NCI-H345 treated with DMSO at 0.1 percent for 48 hours (cell line): ENCODE results near the gene HELT.

Experiments
- DNase-seq: peaks from one replicate; lab custom pipeline; 2025; ENCODE audit not compliant: unreplicated experiment; lab: John Stamatoyannopoulos, UW

Gene HELT

DNA sequence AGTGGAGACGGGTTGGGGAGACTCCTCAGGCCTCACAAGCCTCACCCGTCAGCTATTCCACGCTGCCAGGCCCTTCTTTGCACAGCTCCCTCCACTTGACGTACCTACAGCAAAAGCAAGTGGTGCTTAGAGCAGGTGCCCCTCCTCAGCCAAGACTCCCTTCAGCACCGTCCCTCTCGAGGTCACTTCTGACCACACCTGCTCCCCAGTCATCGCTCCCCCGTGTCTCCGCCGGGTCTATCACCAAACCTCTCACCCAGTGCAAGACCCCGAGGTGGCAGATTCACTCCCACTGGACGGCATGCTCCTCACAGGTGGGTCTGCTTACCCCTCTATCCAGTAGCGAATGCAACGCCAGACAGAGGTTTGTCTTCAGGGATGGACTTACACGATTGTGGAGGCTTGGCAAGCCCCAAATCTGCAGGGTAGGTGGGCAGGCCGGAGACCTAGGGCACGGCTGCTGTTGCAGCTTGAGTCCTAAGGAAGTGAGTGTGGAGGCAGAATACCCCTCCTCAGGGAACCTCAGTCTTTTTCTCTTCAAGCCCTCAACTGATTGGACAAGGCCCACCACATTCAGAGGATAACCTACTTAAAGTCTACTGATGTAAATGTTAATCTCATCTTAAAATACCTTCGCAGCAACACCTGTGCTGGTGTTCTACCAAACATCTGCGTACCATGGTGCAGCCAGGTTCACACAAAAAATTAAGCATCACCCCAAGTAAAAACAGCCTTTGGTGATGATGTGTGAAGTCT, 14.5 kb upstream of the HELT start:
- no peak for DNase-seq

DNA sequence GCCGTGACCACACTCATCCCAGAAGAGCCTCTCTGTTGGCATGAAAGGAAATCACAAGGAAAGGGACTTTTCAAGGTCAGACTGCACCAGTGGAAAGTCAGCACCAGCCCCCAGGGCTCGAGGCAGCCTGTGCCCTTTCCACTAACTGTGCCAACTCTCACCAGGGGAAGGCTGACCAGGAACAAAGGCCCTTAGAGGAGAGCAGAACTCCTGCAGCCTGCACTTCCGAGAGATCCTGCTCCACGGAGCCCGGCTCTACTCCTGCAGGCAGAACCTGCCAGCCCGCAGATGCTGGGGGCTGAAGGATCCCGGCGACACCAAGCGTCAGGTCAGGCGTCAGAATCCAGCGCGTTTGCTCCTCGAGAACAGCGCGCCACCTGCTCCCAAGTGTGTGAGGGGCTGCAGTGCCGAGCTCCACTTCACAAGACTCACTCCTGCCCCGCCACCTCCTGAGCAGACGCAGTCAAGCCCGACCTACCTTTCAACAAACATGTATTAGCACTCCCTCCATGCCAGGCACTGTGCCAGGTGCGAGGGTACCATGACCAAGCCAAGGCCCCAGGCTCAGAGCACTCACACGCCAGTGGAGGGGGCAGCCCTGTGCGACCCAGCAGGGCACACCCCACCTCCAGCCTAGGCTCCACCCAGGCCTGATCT, 13.6 kb upstream of the HELT start:
- DNase-seq = peak; percentile 81

DNA sequence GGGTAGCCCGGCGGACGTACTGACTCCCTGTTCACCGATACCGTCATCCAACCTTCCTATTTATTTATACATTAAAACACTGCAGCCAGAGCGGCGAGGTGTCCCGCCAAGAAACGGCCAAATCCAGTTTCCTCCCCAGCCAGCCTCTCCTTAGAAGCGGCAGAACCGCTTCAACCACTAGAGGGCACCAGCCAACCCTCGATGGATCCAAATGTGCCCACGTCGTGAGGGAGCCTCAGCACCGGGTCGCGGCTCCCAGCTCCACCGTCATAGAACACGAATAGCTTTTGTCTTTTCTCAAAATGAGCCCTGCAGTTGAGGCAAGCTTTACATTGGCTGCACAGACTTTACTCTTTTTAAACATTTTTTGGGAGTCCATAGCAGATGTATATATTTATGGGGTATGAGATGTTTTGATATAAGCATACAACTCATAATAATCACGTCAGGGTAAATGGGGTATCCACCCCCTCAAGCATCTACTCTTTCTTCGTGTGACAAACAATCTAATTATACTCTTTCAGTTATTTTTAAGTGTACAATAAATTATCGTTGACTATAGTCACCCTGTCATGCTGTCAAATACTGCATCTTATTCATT, 13.0 kb upstream of the HELT start:
- DNase-seq = peak; percentile 81

GRCh38 chr4:185011408-185011807, 6.9 kb upstream of the HELT start:
- DNase-seq = no peak

DNA sequence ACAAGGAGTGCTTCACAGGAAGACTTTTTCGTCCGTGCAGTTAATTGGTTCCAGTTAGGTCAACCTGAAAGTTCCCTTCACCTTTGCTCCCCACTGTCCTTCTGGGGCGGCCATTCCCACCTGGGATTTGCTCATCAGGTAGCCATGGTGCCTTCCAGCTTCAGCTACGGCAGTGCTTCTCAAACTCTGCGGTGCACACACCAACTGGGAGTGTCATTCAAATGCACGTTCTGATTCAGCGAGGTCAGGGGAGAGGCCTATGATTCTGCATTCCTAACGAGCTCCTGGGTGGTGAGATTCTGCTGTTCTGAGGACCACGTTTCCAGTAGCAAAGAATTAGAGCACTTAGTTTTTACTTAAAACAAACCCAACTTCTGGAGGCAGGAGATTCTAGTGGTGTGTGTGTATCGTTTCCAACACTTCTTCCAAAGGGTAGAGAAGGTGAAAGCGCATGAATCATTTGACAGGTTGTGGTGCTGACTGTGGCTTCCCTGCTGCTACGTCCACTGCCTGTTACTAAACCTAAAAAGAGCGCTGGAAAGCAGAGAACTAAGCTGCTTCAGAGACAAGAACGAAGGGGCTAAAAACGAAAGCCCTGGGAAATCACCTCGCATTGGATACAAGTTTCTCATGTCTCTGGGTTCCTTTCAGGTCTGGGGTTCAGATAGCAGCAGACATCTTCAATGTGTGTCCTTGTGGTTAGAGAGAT, 4.7 kb upstream of the HELT start:
- no peak for DNase-seq

DNA sequence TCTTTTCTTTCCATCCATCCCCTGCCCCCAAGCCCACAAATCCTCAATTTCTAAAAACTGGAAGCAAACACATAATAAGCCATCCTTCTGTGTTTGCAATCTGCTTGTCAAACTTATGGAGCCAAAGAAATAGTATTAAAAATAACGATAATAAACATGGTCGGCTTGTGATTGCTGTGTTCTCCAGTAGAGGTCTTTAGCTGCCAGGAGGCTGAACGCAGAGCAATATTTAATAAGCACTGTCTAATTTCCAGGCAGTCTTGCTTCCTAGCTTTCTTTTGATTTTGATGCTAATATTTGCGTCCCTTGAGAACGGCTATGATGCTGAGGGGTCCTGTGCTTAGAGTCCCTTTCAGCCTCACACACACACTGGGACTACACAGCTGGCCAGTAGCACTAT, 3.2 kb upstream of the HELT start:
- DNase-seq = no peak

GRCh38 chr4:185016101-185016940, 2.0 kb upstream of the HELT start:
- no peak for DNase-seq

- no peak for DNase-seq
Observed at GRCh38 chr4:185016946-185017758, 1.1 kb upstream of the HELT start.

GRCh38 chr4:185018834-185019455, 655 bp downstream of the HELT start:
- DNase-seq = no peak

DNA sequence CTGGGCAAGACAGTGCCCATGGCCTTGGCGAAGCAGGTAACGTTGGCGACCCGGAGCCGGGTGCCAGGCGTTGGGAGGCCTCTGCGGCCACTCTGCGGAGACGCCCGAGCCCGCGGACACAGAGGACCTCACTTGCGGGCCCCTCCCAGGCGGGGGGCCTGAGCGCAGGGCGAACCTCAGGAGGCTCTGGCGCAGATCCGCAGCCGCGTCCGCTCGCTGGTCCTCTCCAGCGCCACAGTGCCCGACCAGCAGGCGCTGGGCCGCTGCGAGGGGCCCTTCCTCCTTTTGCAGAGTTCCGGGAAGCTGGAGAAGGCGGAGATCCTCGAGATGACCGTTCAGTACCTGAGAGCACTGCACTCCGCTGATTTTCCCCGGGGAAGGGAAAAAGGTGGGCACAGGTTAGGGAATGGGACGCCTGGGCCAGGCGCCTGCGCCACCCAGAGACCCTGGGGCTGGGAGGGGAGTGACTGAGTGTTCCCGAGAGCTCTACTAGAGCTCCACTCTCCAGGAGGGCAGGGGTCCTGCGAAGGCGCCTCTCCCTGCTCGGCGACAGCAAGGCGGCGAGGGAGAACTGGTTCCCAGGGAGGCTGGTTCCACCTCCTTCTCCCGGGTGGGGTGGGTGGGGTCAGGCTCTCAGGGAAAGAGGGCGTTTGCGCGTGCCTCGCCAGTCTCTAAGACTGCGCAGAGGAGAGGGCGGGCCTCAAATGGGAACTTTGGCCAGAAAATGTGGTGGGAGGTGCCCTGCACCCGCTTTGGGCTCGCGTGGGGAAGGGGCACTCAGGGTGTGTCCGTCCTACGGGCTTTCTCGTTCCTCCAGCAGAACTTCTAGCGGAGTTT, 1.4 kb downstream of the HELT start:
- no peak for DNase-seq

DNA sequence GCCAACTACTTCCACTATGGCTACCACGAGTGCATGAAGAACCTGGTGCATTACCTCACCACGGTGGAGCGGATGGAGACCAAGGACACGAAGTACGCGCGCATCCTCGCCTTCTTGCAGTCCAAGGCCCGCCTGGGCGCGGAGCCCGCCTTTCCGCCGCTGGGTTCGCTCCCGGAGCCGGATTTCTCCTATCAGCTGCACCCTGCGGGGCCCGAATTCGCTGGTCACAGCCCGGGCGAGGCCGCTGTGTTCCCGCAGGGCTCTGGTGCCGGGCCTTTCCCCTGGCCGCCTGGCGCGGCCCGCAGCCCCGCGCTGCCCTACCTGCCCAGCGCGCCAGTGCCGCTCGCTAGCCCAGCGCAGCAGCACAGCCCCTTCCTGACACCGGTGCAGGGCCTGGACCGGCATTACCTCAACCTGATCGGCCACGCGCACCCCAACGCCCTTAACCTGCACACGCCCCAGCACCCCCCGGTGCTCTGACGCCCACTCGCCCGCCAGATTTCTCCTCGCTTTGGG, 2.1 kb downstream of the HELT start:
- DNase-seq = no peak

DNA sequence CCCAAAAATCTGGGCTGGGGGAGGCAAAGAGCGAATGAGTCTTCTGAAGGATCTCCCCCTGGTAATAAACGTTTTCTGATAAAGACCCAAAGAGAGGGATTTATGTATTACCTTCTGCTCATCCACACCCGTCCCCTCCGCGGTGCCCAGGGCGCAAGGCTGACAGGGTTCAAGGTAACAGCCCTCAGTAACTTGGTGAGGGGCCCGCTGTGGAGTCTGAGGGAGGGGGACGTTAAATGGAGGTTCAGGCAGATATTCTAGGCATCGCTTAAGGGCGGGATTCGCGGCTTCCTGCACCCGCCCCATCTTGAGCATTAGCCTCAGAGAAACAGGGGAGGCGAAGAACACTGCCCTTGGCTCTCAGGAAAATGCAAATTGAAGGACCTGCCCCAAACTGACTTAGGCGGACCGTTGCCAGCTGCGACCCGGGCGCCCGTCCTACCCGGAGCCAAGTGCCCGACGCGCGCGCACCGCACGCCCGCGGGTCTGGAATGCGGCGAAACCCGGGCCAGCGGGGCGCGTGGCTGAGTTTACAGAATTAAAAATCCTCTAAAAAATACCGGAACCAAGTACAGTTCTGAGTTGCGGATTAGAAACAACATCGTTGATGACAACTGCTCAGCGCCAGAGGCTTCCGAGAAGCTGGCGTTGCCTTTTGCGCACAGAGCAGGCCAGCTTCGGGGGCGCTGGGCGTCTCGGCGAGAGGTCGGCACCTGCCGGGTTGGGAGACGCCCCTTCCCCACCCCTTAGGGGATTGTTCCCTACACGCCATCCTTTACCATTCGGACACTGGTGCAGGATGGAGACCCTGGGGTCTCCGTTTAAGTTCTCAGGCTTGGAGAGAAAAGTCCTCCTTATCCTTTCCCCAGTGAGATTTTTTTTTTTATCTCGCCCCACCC, 2.8 kb downstream of the HELT start:
- no peak for DNase-seq

DNA sequence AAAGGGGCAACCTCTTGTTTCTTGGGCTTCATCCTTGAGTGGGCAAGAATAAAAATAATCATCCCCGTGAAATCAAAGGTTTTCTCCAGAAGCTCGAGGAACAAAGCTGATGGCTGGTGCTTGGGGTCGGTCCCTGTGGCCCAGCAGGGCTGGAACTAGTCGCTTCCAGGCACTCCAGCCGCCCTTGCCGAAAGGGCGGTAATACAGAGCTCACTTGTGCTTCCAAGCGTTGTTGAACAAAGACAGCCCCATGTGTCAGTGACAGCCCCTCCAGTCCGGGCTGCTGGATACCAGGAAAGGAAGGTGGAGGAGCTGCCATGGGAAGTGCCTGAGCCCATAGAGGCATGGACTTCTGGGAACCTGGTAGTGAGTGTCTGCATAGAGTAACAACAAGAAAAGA, 5.2 kb downstream of the HELT start:
- DNase-seq = no peak

- no peak for DNase-seq
Observed at GRCh38 chr4:185028625-185029024, 10.3 kb downstream of the HELT start.

DNA sequence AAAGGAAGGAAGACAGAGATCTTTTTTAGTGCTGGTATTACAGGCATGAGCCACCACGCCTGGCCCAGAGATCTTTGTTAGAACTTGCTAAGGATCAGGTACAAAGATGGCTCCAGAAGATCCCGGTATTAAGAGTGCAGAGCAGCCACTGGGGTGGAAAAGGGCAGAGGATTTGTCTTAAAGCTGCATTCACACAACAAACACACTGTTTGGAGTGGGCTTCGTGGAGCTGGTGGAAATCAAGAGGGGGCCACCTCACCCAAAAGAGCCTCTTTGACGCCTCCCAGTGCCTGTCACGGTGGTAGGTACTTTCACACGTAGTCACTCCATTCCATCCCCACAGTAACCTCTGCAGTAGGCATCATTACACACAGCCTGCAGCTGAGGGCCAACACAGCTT, 13.3 kb downstream of the HELT start:
- DNase-seq = no peak

DNA sequence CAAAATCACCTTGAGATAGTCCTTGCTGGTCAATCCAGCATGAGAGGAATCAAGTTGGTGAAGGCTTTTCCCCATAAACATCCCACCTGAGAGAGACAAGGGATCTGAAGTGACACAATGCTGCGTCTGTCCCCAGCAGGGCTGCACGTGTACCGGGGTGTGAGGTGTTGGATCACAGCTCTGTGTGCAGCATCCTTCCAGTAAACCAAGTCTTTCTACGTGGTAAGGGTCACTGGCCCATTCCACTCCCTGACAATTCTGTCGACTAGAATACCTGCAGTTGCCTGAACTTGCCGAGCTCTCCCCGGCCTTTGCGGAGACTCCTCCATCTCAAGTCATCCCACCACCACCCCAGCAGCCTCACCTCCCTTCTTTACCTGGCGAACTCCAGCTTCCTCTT, 14.8 kb downstream of the HELT start:
- DNase-seq = no peak

- no peak for DNase-seq
Observed at GRCh38 chr4:185033950-185034349, 15.7 kb downstream of the HELT start.

GRCh38 chr4:185035284-185035683, 17.0 kb downstream of the HELT start:
- DNase-seq = no peak
